ENCODE data around the gene AASDH.

The AASDH gene

GRCh38 chr4:56316011-56316650 lies 71.2 kb downstream of the AASDH start:
- DNase-seq (ENCODE audit: low read depth) = no peak

GRCh38 chr4:56315543-56315942 lies 71.7 kb downstream of the AASDH start:
- DNase-seq (ENCODE audit: low read depth) = no peak

DNA sequence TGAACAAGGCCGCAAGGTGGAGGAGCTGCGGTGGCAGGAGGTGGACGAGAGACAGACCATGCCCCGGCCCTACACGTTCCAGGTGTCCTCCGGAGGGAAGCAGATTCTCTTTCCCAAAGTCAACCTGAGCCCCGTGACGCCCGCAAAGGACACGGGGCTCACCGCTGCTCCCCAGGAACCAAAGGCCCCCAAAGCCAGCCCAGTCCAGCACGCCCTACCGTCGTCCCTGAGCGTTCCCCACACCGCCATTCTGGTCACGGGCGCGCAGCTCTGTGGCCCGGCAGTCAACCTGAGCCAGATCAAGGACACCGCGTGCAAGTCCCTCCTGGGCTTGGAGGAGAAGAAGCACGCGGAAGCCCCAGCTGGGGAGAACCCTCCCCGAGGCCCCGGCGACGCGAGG lies 72.2 kb downstream of the AASDH start:
- no peak for DNase-seq (ENCODE audit: low read depth)

GRCh38 chr4:56314207-56314915 lies 72.9 kb downstream of the AASDH start:
- DNase-seq (ENCODE audit: low read depth) = no peak

DNA sequence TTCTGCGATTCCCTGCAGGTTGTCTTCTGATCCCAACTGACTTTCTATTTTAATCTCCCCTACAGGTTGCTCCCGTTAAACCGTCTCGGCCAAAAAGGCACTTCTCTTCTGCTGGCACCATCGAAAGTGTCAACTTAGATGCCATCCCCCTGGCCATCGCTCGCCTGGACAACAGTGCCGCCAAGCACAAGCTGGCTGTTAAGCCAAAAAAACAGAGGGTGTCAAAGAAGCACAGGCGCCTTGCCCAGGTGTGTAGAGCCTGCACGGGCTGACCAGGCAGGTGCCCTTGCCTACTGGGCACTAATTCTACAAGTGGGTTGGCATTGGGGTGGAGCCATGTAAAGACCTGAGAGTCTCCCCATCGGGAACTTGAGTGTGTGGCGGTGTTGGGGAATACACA lies 74.2 kb downstream of the AASDH start:
- no peak for DNase-seq (ENCODE audit: low read depth)

DNA sequence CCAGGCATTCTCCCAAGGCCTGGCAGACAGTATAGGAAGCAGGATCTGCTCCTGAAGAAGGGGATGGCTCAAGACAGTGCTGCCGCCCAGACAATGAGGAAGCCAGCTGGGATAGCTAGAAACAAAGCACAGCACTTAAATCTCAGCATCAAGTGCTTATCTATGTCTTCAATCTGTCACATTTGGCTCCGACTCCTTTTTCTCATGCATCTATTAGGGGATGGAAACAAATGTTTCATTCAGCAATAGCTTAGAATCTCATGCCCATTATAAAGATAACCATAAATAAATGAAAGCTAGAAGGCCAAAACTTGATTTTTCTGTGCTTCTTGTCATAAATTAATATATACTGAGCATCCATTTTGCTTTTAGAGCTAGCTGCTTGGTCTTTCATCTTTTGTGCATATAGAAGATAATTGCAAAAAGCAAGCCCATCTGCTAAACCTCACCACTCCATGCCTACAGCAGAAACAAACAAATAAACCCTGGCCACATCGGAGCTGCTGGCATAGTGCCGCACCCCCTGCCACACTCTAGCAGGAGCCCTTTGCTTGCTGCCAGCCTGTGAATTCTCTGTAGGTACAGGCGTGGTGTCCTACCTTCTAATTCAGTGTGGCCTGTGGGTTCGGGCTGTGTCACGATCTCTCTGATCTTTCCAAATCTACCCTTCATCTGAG lies 75.9 kb downstream of the AASDH start:
- DNase-seq (ENCODE audit: low read depth) = no peak

GRCh38 chr4:56310401-56311125 lies 76.7 kb downstream of the AASDH start:
- DNase-seq (ENCODE audit: low read depth) = no peak

GRCh38 chr4:56308384-56308783 lies 78.9 kb downstream of the AASDH start:
- DNase-seq (ENCODE audit: low read depth) = no peak

- DNase-seq (ENCODE audit: low read depth) = no peak
Observed at GRCh38 chr4:56307423-56307822, 79.9 kb downstream of the AASDH start.

DNA sequence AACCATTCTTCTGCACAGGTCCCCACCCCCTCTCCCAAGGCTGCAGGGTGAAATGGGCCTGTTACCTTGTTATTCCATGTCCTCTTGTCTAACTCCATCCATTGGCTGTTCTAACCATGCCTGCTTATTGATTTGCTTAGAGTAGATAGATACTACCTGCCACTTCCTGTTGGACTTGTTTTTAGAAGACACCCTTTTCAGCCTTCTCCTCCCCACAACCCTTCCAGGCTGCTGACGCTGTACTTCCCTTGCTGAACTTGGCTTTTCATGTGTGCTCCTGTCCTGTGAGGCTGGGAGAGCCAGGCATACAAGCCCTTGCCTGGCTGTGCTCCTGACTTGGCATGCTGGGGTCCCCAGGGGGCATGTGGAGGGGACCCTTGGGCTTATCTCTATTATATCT lies 81.9 kb downstream of the AASDH start:
- DNase-seq (ENCODE audit: low read depth) = no peak

- no peak for DNase-seq (ENCODE audit: low read depth)
Observed at GRCh38 chr4:56303921-56304320, 83.4 kb downstream of the AASDH start.

- no peak for DNase-seq (ENCODE audit: low read depth)
Observed at GRCh38 chr4:56302760-56303159, 84.5 kb downstream of the AASDH start.

DNA sequence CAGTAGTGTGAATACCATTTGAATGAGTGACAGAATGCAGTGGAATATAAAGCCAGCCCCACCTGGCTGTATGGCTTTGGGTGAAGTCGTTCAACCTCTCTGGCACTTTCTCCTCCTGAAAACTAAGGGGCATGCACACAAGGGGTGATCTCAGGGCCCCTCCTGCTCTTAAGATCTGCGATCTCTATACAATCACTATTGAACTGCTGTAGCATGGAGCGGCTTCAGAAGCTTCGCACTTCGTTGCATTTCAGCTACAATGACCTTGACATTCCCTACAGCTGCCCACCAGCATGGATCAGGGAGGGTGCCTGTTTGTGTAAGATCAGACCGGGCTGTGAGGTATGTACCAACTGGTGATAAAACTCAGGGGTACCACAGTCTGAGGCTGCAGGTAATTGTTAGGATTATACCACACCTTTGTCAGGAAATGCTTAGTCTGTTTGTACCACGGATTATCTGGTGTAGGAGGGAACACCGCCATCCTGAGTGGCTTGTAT lies 85.2 kb downstream of the AASDH start:
- no peak for DNase-seq (ENCODE audit: low read depth)

DNA sequence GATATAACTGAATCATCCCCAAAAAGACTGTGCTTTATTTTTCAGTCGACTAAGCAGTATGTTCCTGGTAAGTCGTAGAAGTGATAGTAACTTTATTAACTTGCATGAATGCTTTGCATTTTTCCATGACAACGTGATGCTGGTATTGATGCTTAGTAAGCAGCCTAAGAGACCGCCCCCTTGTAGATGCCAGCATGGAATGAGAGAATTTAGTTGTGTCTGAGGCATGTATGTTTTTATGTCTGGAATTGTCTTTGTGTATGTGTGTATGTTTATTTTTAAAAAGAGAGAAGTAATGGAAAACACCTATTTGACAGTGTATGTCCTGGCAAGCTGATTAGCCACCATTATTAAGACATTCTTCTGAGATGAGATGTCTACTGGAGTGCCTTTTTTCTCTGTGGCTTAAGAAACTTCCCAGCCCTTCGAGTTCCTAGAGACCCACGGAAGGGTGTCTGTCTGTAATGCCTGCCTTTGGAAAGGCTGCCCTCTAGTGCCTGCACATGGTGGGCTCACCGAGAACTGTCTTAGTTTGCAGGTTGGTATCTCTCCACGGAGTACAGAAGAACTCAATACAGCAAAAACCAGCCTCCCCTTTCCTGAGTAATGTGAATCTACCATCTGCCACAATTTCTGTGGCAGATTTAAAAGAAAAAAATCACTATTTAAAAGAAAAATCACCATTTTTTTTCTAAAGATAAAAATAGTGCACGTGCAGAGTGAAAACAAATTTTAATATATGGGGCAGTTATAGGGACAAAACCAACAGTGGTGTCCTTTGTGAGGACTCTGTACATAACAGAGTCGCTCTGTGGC lies 85.9 kb downstream of the AASDH start:
- peak; percentile 30 for DNase-seq (ENCODE audit: low read depth)

DNA sequence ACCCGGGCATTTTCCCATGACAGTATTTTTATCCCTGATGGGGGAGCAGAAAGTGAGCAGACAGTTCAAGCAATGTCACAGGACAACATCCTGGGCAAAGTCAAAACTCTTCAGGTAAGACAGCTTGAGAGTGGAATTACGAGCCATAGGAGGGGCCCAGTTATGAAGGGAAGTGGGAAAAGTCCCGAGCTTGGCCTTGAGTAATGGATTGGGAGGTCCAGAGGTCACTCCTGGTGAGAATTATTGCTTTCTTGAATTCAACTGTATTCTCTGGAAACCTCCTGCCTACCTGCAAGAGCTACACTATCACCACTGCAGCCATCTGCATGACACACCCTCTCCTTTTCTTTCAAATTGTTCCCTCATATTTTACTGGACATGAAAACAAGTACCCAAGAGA lies 89.1 kb downstream of the AASDH start:
- no peak for DNase-seq (ENCODE audit: low read depth)

DNA sequence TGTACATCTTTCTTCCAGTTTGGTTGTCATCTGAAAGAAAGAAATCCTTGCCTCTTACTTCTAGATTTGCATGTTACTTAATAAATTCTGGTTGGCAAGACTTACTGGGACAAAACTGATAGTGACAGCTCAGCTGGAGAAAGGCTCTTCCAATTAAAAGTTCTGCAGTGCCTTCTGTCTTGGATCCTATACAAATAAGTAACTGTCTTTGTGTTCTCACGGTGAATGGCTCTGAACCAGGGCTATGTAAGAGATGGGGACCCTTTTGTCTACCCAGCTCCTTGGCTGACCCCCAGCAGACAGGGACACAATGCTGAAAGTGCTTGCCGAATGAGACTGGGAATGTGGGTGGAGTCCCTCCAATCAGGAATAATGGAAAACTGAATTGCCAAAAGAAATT lies 89.5 kb downstream of the AASDH start:
- no peak for DNase-seq (ENCODE audit: low read depth)

GRCh38 chr4:56296526-56296925 lies 90.8 kb downstream of the AASDH start:
- no peak for DNase-seq (ENCODE audit: low read depth)

DNA sequence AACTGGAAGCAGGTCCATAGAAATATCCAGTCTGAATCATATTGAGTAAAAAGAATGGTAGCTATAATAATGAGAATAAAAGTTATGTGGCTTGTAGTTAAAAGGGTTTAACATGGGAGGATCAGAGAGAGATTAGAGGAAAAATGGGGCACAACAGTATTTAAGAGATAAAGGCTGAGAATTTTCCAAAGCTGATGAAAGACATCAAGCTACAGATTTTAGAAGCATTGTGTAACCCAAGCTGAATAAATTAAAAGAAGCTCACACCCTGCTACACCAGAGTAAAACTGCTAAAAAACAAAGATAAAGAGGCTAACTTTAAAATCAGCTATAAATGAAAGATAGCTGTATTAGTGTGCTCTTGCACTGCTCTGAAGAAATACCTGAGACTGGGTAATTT lies 94.2 kb downstream of the AASDH start:
- no peak for DNase-seq (ENCODE audit: low read depth)

- DNase-seq (ENCODE audit: low read depth) = no peak
Observed at GRCh38 chr4:56289934-56290333, 97.4 kb downstream of the AASDH start.

GRCh38 chr4:56288663-56289062 lies 98.6 kb downstream of the AASDH start:
- no peak for DNase-seq (ENCODE audit: low read depth)

Data from T follicular helper cell (primary cell).